Upper lobe of left lung (tissue), 4 donors: ENCODE measurements around the gene ZHX3.

ENCODE experiments used
- CTCF ChIP-seq, 6 experiments: fragments of 450-650 bp in 4 of 6; fragments of 200-600 bp in 2 of 6; sonication (generic) in 2 of 6; IDR thresholded peaks; one replicate each; pipeline ENCODE4 v1.5.1; 2016 to 2019; ENCODE audit warnings: antibody characterized with exemption in 6 of 6
- EP300 ChIP-seq, 4 donors: sonication (generic); formaldehyde crosslinking; IDR thresholded peaks; one replicate each; pipeline ENCODE4 v1.5.1; 2017; ENCODE audit warnings: antibody characterized with exemption in 4 of 4, control low read depth in 2 of 4
- POLR2AphosphoS5 ChIP-seq, 2 donors: sonication (generic); formaldehyde crosslinking; IDR thresholded peaks; one replicate each; pipeline ENCODE4 v1.5.1; 2017; ENCODE audit warnings: antibody characterized with exemption in 2 of 2

- no peak for TF ChIP-seq EP300 (IDR thresholded peaks at IDR 0.05)
- TF ChIP-seq CTCF (IDR thresholded peaks at IDR 0.05) = no peak
- no peak for TF ChIP-seq POLR2AphosphoS5 (IDR thresholded peaks at IDR 0.05)
Measured at GRCh38 chr20:41169791-41170351, 147.7 kb downstream of the ZHX3 start.
